HG02798 (cell line): ENCODE data around the gene TRIM50.
"Not testable (repeated sequence)": the region's sequence is repeated elsewhere in the genome, so short reads cannot be mapped to it uniquely, and the experiment has no call there.

Experiments
- ATAC-seq: cut with Tn5 transposase; IDR thresholded peaks from one replicate; pipeline ENCODE4 v1.9.1; 2021; ENCODE audit warnings: mild to moderate bottlenecking; ENCODE audit not compliant: unreplicated experiment, poor library complexity

Gene TRIM50

GRCh38 chr7:73327922-73328321 lies at the start of gene TRIM50, which contains the start of gene FKBP6:
TSS of gene TRIM50 (minus strand) at chr7:73328082. CDS start at chr7:73324787, 3,295 bp downstream.
TSS of gene FKBP6 (plus strand) at chr7:73328161. CDS start at chr7:73328429, 268 bp downstream.
- ATAC-seq = not testable (repeated sequence)

GRCh38 chr7:73376671-73377412 lies 49.0 kb upstream of the TRIM50 start:
- no peak for ATAC-seq

- ATAC-seq = not testable (repeated sequence)
Measured at GRCh38 chr7:73376262-73376661, 48.4 kb upstream of the TRIM50 start.

GRCh38 chr7:73373741-73374140 lies 45.9 kb upstream of the TRIM50 start:
- ATAC-seq = no peak

GRCh38 chr7:73369622-73370021 lies 41.7 kb upstream of the TRIM50 start:
- no peak for ATAC-seq

DNA sequence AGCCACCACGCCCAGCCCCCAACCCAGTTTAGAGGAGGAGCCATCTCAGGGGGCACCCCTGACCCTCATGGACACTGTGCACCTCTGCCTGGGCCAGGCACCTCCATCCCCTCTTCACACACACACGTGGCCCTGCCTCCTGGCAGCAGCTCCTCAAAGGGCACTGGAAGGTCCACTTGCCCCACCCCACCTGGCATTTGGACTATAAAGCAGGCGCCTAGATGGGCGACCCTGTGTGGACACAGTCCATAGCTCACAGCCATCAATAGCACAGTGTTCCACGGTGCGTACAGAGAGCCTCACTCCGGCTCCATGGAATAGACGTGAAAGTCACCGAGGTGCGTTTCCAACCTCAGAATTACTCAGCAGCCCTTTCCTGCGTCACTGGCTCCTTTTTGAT lies 41.1 kb upstream of the TRIM50 start:
- ATAC-seq = no peak

DNA sequence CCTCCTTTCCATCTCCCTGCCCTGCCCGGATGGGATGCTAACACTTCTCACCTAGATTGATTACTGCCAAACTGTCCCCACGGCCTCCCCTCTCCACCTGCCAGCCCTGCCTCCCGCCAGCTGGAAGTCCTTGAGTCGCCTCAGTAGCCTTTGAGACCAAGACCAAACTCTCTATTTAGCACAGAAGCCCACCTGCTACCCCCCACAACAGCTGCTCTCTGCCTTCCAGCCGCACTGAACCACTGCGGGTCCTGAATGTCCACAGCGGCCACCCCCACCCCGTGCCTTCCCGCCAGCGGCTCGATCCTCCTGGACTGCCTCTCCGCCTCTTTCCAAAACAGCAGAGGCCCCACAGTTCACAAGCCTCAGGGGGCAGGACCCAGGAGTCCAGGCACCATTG lies 39.1 kb upstream of the TRIM50 start:
- no peak for ATAC-seq

DNA sequence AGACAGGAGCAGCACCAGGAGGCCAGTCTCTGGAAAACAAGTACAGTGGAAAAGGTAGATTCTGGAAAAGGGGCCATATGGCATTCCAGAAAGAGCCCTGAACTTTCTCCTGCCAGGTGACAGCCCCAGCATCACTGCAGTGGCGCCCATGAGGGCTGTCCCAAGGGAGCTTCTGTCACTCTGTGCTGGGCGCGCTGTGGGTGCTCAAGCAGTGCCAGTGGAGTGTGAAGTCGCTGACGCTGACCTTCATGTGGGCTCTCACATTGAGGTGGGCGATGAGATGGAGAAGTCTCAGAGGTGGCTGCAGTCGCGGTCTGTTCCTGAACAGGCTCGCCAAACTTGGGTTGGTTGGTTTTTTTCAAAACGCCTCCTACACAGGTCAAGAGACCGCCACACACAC lies 38.2 kb upstream of the TRIM50 start:
- ATAC-seq = no peak

DNA sequence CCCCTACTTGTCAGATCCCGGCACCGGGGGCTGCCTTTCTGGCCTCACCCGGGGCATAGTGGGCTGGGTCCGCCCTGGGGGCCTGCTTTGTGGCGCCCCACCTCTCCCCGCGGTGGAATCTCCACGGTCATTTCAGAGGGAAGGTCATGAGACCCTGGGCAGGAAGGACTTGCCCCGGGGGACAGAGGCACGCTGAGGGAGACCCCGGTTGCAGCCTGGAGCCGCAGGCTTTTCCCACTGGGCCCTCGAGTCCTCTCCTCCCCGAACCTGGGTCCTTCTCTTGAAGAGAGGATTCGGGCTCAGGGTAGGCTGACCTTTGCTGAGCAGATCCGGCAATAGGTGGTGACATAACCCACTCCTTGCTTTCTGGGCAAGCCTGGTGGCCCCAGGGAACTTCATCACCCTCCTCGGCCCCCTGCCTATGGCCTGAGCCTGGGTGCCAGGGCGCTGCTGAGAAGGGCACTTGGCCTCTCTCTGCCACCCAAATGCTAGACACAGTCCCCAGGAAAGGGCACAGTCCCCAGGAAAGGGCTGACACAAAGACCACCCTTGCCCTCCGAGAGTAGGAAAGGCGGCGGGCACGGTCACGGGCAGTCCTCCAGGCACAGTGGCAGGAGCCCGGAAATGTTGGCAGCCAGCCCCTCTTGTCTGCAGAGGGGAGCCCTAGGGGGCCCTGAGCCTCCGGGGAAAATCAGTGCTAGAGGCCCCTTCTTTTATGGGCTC lies 36.3 kb upstream of the TRIM50 start:
- no peak for ATAC-seq

DNA sequence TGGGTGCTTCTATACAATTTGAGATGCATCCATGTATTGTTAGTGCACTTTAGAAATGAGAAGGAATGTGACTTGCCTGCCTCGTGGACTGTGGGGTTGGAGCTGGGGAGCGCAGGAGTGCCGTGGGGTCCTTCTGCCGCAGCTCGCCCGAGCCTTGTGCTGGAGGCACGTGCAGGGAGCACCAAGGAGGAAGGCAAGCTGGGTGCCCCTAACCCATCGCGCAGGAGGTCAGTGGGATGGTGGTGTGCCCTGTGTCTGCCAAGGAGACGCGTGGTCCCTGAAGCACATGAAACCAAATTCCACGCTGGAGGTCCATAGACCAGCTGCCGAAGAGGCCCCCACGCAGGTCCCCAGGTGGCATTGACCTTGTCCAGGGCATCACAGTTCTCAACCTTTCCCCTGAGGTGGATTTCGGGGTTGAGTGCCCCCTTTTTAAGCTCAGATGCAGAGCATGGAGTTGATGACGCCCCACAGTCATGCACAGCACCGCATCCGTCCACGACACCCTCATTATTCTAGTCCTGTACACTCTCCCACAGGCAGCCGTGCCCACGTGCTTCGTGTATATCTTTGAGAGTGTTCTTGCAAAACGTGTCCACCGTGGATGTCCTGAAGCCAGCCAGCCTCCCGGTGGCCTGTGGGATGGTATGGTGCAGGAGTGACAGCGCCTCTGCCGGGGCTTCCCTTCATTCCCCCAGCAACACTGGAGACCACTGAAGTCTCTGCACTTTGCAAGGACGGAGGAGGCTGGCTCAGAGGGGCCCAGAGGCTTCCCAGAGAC lies 35.5 kb upstream of the TRIM50 start:
- no peak for ATAC-seq

- ATAC-seq = not testable (repeated sequence)
Measured at GRCh38 chr7:73360590-73360989, 32.7 kb upstream of the TRIM50 start.

DNA sequence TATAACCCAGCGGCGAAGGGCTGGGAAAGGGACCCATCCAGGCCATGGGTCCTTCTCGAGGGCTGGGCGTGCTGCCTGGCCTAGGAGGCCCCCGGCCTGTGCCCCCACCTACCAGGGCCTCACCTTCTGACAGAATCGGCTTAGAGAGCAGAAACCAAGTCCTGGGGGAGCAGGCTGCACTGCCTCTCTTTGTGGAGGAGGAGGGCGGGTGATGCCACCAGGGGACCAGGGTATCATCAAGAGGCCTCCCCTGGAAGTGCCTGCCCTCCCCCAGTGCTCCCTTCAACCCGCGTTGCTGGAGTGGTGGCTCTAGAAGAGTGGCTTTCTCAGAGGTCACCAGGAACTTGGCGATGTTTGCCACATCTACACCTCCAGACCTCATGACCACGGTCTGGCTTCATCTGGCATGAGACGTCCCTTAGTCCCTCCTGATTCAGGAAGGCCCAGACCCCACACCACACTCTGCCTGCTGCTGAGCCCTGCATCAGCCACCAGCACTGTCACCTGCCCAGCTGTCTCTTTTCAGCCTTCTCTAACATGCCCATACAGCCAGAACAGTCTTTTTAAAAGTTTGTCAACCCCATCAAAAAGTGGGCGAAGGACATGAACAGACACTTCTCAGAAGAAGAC lies 32.0 kb upstream of the TRIM50 start:
- ATAC-seq = no peak

- no peak for ATAC-seq
Measured at GRCh38 chr7:73359306-73359705, 31.4 kb upstream of the TRIM50 start.

DNA sequence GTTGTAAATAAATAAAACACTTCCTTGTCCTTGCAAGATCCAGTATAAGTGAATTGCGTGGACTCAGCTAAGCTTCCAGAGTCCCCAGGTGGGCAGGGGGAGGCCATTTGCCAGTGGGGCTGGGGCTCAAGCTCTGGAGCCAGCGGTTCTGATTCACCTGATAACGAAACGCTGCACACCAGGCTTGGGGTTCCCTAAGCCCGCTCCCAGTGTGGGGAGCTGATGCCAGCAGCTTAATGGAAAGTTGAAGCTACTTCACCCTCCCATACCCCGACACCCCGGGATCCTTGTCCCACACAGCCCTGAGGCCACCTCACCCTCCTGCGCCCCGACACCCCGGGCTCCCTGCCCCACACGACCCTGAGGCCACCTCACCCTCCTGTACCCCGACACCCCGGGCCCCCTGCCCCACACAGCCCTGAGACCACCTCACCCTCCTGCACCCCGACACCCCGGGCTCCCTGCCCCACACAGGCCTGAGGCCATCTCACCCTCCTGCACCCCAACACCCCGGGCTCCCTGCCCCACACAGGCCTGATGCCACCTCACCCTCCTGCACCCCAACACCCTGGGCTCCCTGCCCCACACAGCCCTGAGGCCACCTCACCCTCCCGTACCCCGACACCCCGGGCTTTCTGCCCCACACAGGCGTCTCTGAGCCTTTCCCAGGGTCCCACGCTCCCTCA lies 30.9 kb upstream of the TRIM50 start:
- ATAC-seq = no peak

DNA sequence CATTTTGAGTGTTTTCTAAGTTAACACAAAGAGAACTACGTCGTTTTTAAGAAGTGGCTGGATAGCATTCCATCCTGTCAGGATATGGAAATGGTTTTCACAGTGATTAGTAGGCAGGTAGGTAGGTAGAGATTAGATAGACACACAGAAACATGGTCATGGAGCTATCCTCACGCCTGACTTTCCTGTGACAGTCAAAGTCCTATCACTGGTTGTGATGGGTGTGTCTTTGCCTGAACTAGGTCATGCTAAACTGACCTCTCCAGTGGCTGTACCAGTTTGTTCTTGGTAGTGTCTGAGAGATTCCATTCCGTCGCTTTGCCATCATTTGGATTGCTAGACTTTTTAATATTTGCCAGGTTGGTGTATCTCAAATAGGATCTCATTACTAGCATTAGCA lies 28.3 kb upstream of the TRIM50 start:
- ATAC-seq = no peak

DNA sequence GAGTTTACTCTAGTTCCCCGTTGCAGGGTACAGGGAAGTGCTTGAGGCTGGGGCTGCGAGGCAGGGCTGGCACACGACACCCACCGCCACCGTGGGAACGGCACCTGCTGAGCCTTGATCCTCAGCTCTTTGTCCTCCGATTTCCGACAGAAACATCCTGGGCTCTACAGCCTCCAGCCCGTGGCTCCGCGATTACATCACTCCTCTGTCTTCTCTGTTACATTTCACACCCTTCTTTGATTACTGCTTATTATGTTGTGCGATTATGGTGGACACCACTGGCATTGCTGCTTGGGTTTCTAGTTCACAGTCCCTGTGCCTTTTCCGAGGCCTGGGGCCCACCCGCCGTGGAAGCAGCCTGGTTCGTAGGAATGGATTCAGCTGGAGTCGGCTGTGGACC lies 26.9 kb upstream of the TRIM50 start:
- ATAC-seq = no peak

DNA sequence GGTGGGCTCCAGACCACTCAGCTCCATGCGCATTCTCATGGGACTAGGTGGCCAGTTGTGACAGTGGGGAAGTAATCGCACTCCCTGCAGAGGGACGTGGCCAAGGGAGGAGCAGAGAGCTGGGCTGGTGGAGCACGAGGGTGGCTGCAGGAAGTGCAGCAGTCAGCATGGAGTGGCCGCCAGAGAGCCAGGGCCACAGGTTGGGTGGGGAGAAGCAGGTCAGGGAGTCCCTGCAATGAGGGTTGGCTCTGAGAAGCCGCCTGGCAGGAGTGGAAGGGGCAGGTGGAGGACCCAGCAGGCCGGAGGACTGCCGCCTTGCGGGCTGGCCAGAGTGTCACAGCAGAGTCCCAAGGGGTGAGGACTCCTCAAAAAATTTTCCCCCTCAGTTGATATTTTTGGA lies 26.3 kb upstream of the TRIM50 start:
- ATAC-seq = no peak

- no peak for ATAC-seq
Measured at GRCh38 chr7:73353243-73353642, 25.4 kb upstream of the TRIM50 start.

DNA sequence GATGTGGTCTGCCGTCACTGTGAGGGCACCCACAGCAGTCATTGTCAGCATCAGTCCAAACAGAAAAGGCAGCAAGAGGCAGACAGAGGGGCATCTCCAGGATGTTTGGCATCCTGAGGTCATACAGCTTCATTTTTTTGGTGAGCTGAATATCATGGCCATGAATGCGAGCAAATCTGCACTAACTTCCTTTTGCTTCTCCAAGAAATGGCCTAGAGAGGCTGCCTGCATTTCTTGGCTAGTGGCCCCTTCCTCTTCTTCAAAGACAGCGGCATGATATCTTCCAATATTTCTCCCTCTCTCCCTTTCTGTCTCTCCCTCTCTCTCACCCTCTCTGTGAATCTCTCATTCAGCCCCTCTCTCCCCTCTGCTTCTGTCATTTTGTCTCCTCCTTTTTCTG lies 24.9 kb upstream of the TRIM50 start:
- ATAC-seq = no peak
